ENCODE data around the gene DNM3. TPM values are rescaled to one million over a fixed set of nuclear protein-coding genes. Genes with fewer than 3 reads are reported as not detected.

Gene DNM3
- total and polyA plus RNA-seq, 2 experiments from 2014 or later: 5.2 to 12.2 TPM

DNA sequence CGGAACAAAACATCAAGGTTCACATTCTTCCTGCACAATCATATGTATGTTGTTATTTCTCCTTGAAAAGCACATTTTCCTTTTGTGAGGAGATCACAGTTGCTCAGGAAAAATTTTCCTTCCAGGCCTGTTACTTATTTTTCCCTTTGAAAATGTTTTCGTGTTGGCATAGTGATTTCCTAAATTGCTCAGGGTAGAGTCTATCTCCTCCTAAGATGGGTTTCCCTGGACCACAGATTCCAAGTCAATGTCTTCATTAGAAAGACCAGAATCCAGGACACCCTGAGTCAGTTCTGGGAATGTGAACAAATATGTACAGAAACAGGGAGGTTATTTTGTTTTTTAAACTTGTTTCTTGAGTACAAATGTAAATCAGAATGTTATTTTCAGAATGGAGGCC, 484.8 kb downstream of the DNM3 start (continued):
- TF ChIP-seq, protein P1, sequence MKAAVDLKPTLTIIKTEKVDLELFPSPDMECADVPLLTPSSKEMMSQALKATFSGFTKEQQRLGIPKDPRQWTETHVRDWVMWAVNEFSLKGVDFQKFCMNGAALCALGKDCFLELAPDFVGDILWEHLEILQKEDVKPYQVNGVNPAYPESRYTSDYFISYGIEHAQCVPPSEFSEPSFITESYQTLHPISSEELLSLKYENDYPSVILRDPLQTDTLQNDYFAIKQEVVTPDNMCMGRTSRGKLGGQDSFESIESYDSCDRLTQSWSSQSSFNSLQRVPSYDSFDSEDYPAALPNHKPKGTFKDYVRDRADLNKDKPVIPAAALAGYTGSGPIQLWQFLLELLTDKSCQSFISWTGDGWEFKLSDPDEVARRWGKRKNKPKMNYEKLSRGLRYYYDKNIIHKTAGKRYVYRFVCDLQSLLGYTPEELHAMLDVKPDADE (IDR thresholded peaks at IDR 0.05): no peak
- TF ChIP-seq EZH2phosphoT487 (IDR thresholded peaks at IDR 0.05; ENCODE audit: unreplicated experiment): no peak

DNA sequence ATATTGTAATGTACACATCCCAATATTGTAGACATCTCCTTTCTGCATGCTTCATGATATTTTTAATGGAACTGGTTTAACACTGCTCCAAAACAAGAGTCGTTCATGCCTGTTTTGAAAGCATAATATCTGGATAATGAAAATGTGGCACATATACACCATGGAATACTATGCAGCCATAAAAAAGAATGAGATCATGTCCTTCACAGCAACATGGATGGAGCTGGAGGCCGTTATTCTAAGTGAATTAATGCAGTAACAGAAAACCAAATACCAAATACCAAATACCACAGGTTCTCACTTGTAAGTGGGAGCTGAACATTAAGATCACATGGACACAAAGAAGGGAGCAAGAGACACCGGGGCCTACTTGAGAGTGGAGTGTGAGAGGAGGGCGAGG, 487.0 kb downstream of the DNM3 start:
- ATAC-seq: no peak
- no peaks in the 10 kb centered on the region for H4K20me1 ChIP-seq (replicated peaks; ENCODE audit: insufficient read depth)
- Mint-ChIP-seq H3K27me3 (ENCODE audit: insufficient read depth, low read depth, poor library complexity) (no peaks in the 10 kb centered on the region), H3K9me3 (no peaks in the 10 kb centered on the region), H3K4me1 (no peaks in the 10 kb centered on the region; the same call in 2 of the 3 replicates), H3K36me3 (ENCODE audit: low read depth) (no peaks in the 10 kb centered on the region), H3K4me3 (no peak overlapping the region), H3K27ac (no peak overlapping the region)
- no peak overlapping the region for H3K27ac ChIP-seq (ENCODE audit: low read depth)
- H3K36me3 ChIP-seq (ENCODE audit: insufficient read depth): no peaks in the 10 kb centered on the region
- H3K4me2 ChIP-seq: no peak overlapping the region
- no peaks in the 10 kb centered on the region for H3F3A ChIP-seq (replicated peaks; ENCODE audit: low read depth)
- H3K9me2 ChIP-seq (ENCODE audit: insufficient read depth): no peaks in the 10 kb centered on the region
- no peaks in the 10 kb centered on the region for H3K4me1 ChIP-seq (ENCODE audit: insufficient read depth)
- TF ChIP-seq POLR2AphosphoS5 (IDR thresholded peaks at IDR 0.05; ENCODE audit: low read depth) (no peak), EZH2 (IDR thresholded peaks at IDR 0.05; ENCODE audit: low read depth, unreplicated experiment) (no peak)
- TF ChIP-seq, protein P1 (IDR thresholded peaks at IDR 0.05): no peak
- no peaks in the 10 kb centered on the region for H3K27me3 ChIP-seq (ENCODE audit: insufficient read depth)
- H3K4me3 ChIP-seq: no peak overlapping the region
- no peaks in the 10 kb centered on the region for H3K79me2 ChIP-seq (replicated peaks; ENCODE audit: insufficient read depth)
- no peak overlapping the region for H2AFZ ChIP-seq
- no peak for DNase-seq (ENCODE audit: low spot score)

DNA sequence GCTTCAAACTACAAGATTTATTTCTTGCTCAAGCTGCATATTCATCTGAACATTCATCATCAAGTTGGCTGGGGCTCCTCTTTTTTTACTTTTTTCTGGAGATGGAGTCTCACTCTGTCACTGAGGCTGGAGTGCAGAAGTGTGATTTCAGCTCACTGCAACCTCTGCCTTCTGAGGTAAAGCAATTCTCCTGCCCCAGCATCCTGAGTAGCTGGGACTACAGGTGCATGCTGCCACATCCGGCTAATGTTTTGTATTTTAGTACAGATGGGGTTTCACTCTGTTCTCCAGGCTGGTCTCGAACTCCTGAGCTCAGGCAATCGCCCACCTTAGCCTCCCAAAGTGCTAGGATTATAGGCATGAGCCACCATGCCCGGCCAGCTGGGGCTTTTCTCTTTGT, 490.9 kb downstream of the DNM3 start:
- Histone ChIP-seq H3K36me3 (ENCODE audit: insufficient read depth) (no peaks in the 10 kb centered on the region), H3K4me3 (no peak overlapping the region), H3K79me2 (replicated peaks; ENCODE audit: insufficient read depth) (no peaks in the 10 kb centered on the region), H3K4me1 (ENCODE audit: insufficient read depth) (no peaks in the 10 kb centered on the region), H2AFZ (no peak overlapping the region), H4K20me1 (replicated peaks; ENCODE audit: insufficient read depth) (no peaks in the 10 kb centered on the region), H3K9me2 (ENCODE audit: insufficient read depth) (no peaks in the 10 kb centered on the region), H3F3A (replicated peaks; ENCODE audit: low read depth) (no peaks in the 10 kb centered on the region), H3K27ac (ENCODE audit: low read depth) (no peak overlapping the region), H3K4me2 (no peak overlapping the region), H3K27me3 (ENCODE audit: insufficient read depth) (no peaks in the 10 kb centered on the region)
- Mint-ChIP-seq H3K4me3 (no peak overlapping the region), H3K27ac (no peak overlapping the region), H3K9me3 (no peaks in the 10 kb centered on the region), H3K27me3 (ENCODE audit: insufficient read depth, low read depth, poor library complexity) (no peaks in the 10 kb centered on the region), H3K4me1 (no peaks in the 10 kb centered on the region), H3K36me3 (ENCODE audit: low read depth) (no peaks in the 10 kb centered on the region)
- ATAC-seq (no peak), DNase-seq (ENCODE audit: low spot score) (no peak)
- TF ChIP-seq JUNB (IDR thresholded peaks at IDR 0.05; ENCODE audit: unreplicated experiment) (no peak), ZNF331 (CRISPR knock-in tag; IDR thresholded peaks at IDR 0.05; ENCODE audit: low read depth) (no peak), EZH2phosphoT487 (IDR thresholded peaks at IDR 0.05; ENCODE audit: unreplicated experiment) (no peak), EZH2 (IDR thresholded peaks at IDR 0.05; ENCODE audit: low read depth, unreplicated experiment) (no peak), STAT1 (IDR thresholded peaks at IDR 0.05; ENCODE audit: unreplicated experiment) (no peak), NANOG (IDR thresholded peaks at IDR 0.05; ENCODE audit: borderline replicate concordance) (no peak)
- TF ChIP-seq, protein P2, sequence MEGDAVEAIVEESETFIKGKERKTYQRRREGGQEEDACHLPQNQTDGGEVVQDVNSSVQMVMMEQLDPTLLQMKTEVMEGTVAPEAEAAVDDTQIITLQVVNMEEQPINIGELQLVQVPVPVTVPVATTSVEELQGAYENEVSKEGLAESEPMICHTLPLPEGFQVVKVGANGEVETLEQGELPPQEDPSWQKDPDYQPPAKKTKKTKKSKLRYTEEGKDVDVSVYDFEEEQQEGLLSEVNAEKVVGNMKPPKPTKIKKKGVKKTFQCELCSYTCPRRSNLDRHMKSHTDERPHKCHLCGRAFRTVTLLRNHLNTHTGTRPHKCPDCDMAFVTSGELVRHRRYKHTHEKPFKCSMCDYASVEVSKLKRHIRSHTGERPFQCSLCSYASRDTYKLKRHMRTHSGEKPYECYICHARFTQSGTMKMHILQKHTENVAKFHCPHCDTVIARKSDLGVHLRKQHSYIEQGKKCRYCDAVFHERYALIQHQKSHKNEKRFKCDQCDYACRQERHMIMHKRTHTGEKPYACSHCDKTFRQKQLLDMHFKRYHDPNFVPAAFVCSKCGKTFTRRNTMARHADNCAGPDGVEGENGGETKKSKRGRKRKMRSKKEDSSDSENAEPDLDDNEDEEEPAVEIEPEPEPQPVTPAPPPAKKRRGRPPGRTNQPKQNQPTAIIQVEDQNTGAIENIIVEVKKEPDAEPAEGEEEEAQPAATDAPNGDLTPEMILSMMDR (conservative IDR thresholded peaks at IDR 0.05; ENCODE audit: low read depth in 2 of 2): no peak
- TF ChIP-seq, protein P3, sequence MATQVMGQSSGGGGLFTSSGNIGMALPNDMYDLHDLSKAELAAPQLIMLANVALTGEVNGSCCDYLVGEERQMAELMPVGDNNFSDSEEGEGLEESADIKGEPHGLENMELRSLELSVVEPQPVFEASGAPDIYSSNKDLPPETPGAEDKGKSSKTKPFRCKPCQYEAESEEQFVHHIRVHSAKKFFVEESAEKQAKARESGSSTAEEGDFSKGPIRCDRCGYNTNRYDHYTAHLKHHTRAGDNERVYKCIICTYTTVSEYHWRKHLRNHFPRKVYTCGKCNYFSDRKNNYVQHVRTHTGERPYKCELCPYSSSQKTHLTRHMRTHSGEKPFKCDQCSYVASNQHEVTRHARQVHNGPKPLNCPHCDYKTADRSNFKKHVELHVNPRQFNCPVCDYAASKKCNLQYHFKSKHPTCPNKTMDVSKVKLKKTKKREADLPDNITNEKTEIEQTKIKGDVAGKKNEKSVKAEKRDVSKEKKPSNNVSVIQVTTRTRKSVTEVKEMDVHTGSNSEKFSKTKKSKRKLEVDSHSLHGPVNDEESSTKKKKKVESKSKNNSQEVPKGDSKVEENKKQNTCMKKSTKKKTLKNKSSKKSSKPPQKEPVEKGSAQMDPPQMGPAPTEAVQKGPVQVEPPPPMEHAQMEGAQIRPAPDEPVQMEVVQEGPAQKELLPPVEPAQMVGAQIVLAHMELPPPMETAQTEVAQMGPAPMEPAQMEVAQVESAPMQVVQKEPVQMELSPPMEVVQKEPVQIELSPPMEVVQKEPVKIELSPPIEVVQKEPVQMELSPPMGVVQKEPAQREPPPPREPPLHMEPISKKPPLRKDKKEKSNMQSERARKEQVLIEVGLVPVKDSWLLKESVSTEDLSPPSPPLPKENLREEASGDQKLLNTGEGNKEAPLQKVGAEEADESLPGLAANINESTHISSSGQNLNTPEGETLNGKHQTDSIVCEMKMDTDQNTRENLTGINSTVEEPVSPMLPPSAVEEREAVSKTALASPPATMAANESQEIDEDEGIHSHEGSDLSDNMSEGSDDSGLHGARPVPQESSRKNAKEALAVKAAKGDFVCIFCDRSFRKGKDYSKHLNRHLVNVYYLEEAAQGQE (IDR thresholded peaks at IDR 0.05; ENCODE audit: unreplicated experiment): no peak
